Upper lobe of left lung (tissue), 4 donors: ENCODE data around the gene NT5E.

Experiments
- EP300 ChIP-seq, 4 donors: sonication (generic); formaldehyde crosslinking; IDR thresholded peaks; one replicate each; pipeline ENCODE4 v1.5.1; 2017; ENCODE audit warnings: antibody characterized with exemption in 4 of 4, control low read depth in 2 of 4
- POLR2A ChIP-seq, 4 donors: fragments of 450-650 bp; IDR thresholded peaks; one replicate each; pipeline ENCODE4 v1.5.1; 2016 to 2017; ENCODE audit warnings: antibody characterized with exemption in 4 of 4, mild to moderate bottlenecking in 2 of 4
- POLR2AphosphoS5 ChIP-seq, 2 donors: sonication (generic); formaldehyde crosslinking; IDR thresholded peaks; one replicate each; pipeline ENCODE4 v1.5.1; 2017; ENCODE audit warnings: antibody characterized with exemption in 2 of 2
- TF ChIP-seq, protein P1 (sequence below), 6 experiments: fragments of 450-650 bp in 4 of 6; fragments of 200-600 bp in 2 of 6; sonication (generic) in 2 of 6; IDR thresholded peaks; one replicate each; pipeline ENCODE4 v1.5.1; 2016 to 2019; ENCODE audit warnings: antibody characterized with exemption in 6 of 6

DNA sequence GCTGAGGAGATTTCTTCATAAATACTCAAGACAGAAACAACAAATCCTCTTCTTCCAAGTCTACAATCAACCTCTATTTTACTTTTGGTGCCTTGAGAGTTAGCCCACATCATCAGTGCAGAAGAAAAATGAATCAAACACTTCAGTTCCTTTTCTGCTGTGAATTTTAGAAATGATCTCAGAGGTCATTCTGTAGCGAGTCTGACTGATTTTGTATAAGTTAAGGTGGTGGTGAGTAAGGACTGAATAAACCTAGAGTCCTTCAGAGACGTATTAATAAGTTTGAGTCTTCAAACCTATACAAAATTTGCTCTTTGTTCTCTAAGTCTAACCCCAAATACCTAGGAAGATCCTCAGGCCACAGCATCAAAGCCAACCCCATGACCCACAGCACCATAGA is 33.1 kb upstream of the NT5E start:
- no peak for TF ChIP-seq POLR2A (IDR thresholded peaks at IDR 0.05)
- TF ChIP-seq, protein P1, sequence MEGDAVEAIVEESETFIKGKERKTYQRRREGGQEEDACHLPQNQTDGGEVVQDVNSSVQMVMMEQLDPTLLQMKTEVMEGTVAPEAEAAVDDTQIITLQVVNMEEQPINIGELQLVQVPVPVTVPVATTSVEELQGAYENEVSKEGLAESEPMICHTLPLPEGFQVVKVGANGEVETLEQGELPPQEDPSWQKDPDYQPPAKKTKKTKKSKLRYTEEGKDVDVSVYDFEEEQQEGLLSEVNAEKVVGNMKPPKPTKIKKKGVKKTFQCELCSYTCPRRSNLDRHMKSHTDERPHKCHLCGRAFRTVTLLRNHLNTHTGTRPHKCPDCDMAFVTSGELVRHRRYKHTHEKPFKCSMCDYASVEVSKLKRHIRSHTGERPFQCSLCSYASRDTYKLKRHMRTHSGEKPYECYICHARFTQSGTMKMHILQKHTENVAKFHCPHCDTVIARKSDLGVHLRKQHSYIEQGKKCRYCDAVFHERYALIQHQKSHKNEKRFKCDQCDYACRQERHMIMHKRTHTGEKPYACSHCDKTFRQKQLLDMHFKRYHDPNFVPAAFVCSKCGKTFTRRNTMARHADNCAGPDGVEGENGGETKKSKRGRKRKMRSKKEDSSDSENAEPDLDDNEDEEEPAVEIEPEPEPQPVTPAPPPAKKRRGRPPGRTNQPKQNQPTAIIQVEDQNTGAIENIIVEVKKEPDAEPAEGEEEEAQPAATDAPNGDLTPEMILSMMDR (IDR thresholded peaks at IDR 0.05) = no peak
- TF ChIP-seq POLR2AphosphoS5 (IDR thresholded peaks at IDR 0.05) = no peak
- no peak for TF ChIP-seq EP300 (IDR thresholded peaks at IDR 0.05)
